GM21447 (cell line): ENCODE measurements around the gene TCF20.

Experiments
- ATAC-seq: cut with Tn5 transposase; IDR thresholded peaks from one replicate; pipeline ENCODE4 v1.9.1; 2021; ENCODE audit not compliant: unreplicated experiment

TCF20 gene

GRCh38 chr22:42300259-42301076 lies 30.0 kb upstream of the TCF20 start:
- ATAC-seq: peak; percentile 59

GRCh38 chr22:42299586-42300258 lies 29.3 kb upstream of the TCF20 start:
- no peak for ATAC-seq

GRCh38 chr22:42298746-42299145 lies 28.3 kb upstream of the TCF20 start:
- no peak for ATAC-seq

- ATAC-seq: no peak
Observed at GRCh38 chr22:42297778-42298177, 27.3 kb upstream of the TCF20 start.

- no peak for ATAC-seq
Observed at GRCh38 chr22:42296883-42297282, 26.4 kb upstream of the TCF20 start.

GRCh38 chr22:42296381-42296853 lies 26.0 kb upstream of the TCF20 start:
- ATAC-seq: no peak

- ATAC-seq: no peak
Observed at GRCh38 chr22:42294034-42294985, 23.9 kb upstream of the TCF20 start.

GRCh38 chr22:42292732-42293520 lies 22.5 kb upstream of the TCF20 start:
- no peak for ATAC-seq

- ATAC-seq: no peak
Observed at GRCh38 chr22:42291287-42291686, 20.8 kb upstream of the TCF20 start.

- ATAC-seq: no peak
Observed at GRCh38 chr22:42289671-42290541, 19.5 kb upstream of the TCF20 start.

- ATAC-seq: no peak
Observed at GRCh38 chr22:42288791-42289190, 18.3 kb upstream of the TCF20 start.

GRCh38 chr22:42287174-42287890 lies 16.9 kb upstream of the TCF20 start:
- ATAC-seq: no peak

GRCh38 chr22:42286205-42286604 lies 15.8 kb upstream of the TCF20 start:
- no peak for ATAC-seq

- ATAC-seq: no peak
Observed at GRCh38 chr22:42285604-42286003, 15.2 kb upstream of the TCF20 start.

- ATAC-seq: no peak
Observed at GRCh38 chr22:42284643-42285181, 14.3 kb upstream of the TCF20 start.

GRCh38 chr22:42284202-42284591 lies 13.7 kb upstream of the TCF20 start:
- ATAC-seq: no peak

GRCh38 chr22:42283278-42284201 lies 13.1 kb upstream of the TCF20 start:
- no peak for ATAC-seq

- no peak for ATAC-seq
Observed at GRCh38 chr22:42282943-42283277, 12.5 kb upstream of the TCF20 start.
